Measurements from ENCODE around the gene CXCR5. TPM values are rescaled to one million over a fixed set of nuclear protein-coding genes. Genes with fewer than 3 reads are reported as not detected.
A peak's percentile ranks its signal among the peaks of the same experiment; 100 is the strongest.

CXCR5 gene
- total RNA-seq, 1 experiment from 2014 or later = not detected

DNA sequence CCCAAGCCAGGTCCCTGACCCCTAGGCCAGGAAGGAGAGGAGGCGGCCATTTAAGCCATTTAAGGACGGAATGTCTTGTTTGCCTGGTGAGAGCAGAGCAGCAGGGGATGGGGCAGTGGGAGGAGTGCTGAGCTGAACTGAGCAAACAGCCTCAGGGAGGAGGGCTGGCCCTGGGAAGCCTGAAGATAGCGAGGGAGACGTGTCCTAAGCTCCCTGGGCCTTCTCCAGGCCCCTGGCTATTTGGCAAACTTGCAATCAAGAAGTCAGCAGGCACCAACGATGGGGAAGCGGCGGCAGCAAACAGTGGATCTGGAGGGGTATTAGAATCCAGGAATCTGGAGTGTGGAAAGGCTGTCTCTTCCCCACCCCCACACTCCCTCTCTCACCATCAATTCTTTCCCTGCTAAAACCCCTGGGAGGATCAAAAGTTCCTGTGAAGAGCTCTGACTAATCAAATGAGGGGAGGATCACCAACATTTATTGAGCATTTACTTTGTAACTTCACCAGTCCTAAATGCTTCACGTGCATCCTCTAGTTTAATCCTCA lies 33.2 kb downstream of the CXCR5 start:
- H3K27me3 Mint-ChIP-seq (ENCODE audit: insufficient read depth, unreplicated experiment) = no peaks in the 10 kb centered on the region
- TF ChIP-seq, protein P1, sequence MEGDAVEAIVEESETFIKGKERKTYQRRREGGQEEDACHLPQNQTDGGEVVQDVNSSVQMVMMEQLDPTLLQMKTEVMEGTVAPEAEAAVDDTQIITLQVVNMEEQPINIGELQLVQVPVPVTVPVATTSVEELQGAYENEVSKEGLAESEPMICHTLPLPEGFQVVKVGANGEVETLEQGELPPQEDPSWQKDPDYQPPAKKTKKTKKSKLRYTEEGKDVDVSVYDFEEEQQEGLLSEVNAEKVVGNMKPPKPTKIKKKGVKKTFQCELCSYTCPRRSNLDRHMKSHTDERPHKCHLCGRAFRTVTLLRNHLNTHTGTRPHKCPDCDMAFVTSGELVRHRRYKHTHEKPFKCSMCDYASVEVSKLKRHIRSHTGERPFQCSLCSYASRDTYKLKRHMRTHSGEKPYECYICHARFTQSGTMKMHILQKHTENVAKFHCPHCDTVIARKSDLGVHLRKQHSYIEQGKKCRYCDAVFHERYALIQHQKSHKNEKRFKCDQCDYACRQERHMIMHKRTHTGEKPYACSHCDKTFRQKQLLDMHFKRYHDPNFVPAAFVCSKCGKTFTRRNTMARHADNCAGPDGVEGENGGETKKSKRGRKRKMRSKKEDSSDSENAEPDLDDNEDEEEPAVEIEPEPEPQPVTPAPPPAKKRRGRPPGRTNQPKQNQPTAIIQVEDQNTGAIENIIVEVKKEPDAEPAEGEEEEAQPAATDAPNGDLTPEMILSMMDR (IDR thresholded peaks at IDR 0.05; ENCODE audit: unreplicated experiment) = no peak
- BruUV-seq (replicated peaks) = TSS peak; percentile 1
- intact Hi-C loops (cut with micrococcal nuclease) = no loop called here
- peak overlapping the region; percentile 92 for H3K4me3 Mint-ChIP-seq (ENCODE audit: unreplicated experiment)
- no peaks in the 10 kb centered on the region for H3K9me3 Mint-ChIP-seq (ENCODE audit: unreplicated experiment)
- CTCF ChIA-PET = interaction anchor here (0.5 to 2.4 kb wide), 4 partner anchors 9 to 227 kb away, joined by 3 to 6 read pairs (median 4); no protein-coding TSS in a partner anchor
- POLR2A ChIA-PET = interaction anchor here (0.5 to 1.4 kb wide), 6 partner anchors 16 to 224 kb away, joined by 3 read pairs; partner anchors contain the start of gene VPS11
- H3K36me3 Mint-ChIP-seq (ENCODE audit: insufficient read depth, unreplicated experiment) = peaks cover 16% of the 10 kb centered on the region
- H3K27ac Mint-ChIP-seq (ENCODE audit: low read depth, unreplicated experiment) = peak overlapping the region; percentile 98
- peaks cover 70% of the 10 kb centered on the region for H3K4me1 Mint-ChIP-seq (ENCODE audit: insufficient read depth, unreplicated experiment)
- DNase-seq (ENCODE audit: unreplicated experiment) = peak; percentile 69

DNA sequence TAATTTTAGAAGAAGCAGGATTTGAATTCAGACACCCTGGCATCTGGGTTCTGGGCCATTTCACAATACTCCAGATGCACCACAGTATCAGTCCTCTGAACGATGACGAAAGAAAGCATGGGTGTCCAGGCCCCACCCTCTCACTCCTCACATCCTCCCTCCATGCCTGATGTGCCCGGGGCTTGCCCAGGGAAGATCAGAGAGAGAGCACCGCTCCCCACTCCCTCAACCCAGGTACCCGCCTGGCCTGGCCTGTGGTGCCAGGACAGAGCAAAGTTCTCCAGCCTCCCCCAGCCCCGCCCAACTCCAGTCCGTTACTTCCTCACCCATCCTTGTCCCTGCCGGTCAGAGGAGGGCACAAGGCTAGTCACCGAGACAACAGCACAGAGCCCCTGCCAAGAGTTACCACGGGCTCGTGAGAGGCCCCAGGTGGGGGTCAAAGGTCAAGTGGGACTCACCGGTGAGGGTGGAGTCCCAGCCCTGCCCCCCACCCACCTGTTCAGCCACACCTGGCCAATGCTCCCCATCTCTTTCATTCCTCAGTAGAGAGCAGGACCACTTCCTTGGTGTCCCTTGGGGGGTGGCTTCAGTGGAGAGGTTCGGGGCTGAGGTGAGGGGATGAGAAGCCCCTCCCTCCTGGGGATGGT lies 33.9 kb downstream of the CXCR5 start:
- H3K27ac Mint-ChIP-seq (ENCODE audit: low read depth, unreplicated experiment) = peak overlapping the region; percentile 98
- TF ChIP-seq, protein P1 (IDR thresholded peaks at IDR 0.05; ENCODE audit: unreplicated experiment) = no peak
- no TSS peak for BruUV-seq (replicated peaks)
- peaks cover 64% of the 10 kb centered on the region for H3K4me1 Mint-ChIP-seq (ENCODE audit: insufficient read depth, unreplicated experiment)
- CTCF ChIA-PET = interaction anchor here (2.4 kb wide), 1 partner anchor 9 kb away, joined by 5 read pairs; no protein-coding TSS in a partner anchor
- H3K27me3 Mint-ChIP-seq (ENCODE audit: insufficient read depth, unreplicated experiment) = no peaks in the 10 kb centered on the region
- no peaks in the 10 kb centered on the region for H3K9me3 Mint-ChIP-seq (ENCODE audit: unreplicated experiment)
- intact Hi-C loops (cut with micrococcal nuclease) = no loop called here
- H3K36me3 Mint-ChIP-seq (ENCODE audit: insufficient read depth, unreplicated experiment) = peaks cover 14% of the 10 kb centered on the region
- POLR2A ChIA-PET = interaction anchor here (1.1 to 1.4 kb wide), 2 partner anchors 83 to 176 kb away, joined by 3 read pairs; no protein-coding TSS in a partner anchor
- peak overlapping the region; percentile 92 for H3K4me3 Mint-ChIP-seq (ENCODE audit: unreplicated experiment)
- peak; percentile 98 for DNase-seq (ENCODE audit: unreplicated experiment)

DNA sequence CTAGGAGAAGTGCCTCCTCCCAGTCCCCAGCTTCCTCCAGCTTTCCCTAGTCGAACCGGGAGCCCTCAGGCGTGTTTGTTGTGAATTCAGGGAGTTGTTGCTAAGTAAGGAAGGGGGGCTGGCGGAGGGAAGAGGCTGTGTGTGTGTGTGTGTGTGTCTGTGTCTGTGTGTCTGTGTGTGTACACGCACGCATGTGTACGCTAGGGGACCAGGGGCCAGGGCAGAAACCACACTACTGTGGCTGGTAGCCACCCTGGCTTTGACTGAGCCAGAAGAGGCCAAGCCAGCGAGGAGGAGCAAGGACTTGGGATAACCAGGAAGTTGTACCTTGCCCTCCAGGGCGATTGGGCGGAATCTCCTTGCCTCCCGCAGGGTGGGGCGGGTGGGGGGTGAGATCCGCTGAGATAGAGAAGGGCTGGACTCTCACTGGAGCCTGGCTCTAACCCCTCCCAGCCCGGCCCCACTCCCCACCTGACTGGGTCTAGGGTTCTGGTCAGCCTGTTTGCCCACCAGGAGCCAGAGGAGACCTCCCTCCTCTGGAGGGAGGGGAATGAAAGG lies 34.5 kb downstream of the CXCR5 start:
- ChIA-PET CTCF (interaction anchor here (2.4 kb wide), 1 partner anchor 10 kb away, joined by 5 read pairs; no protein-coding TSS in a partner anchor), POLR2A (interaction anchor here (1.1 kb wide), 1 partner anchor 83 kb away, joined by 3 read pairs; no protein-coding TSS in a partner anchor)
- DNase-seq (ENCODE audit: unreplicated experiment) = peak; percentile 92
- Mint-ChIP-seq H3K4me1 (ENCODE audit: insufficient read depth, unreplicated experiment) (peaks cover 61% of the 10 kb centered on the region), H3K27ac (ENCODE audit: low read depth, unreplicated experiment) (peak overlapping the region; percentile 98), H3K4me3 (ENCODE audit: unreplicated experiment) (peak overlapping the region; percentile 92), H3K36me3 (ENCODE audit: insufficient read depth, unreplicated experiment) (peaks cover 18% of the 10 kb centered on the region), H3K9me3 (ENCODE audit: unreplicated experiment) (no peaks in the 10 kb centered on the region), H3K27me3 (ENCODE audit: insufficient read depth, unreplicated experiment) (no peaks in the 10 kb centered on the region)
- TSS peak; percentile 8 for BruUV-seq (replicated peaks)
- intact Hi-C loops (cut with micrococcal nuclease) = no loop called here
- TF ChIP-seq, protein P1 (IDR thresholded peaks at IDR 0.05; ENCODE audit: unreplicated experiment) = no peak

DNA sequence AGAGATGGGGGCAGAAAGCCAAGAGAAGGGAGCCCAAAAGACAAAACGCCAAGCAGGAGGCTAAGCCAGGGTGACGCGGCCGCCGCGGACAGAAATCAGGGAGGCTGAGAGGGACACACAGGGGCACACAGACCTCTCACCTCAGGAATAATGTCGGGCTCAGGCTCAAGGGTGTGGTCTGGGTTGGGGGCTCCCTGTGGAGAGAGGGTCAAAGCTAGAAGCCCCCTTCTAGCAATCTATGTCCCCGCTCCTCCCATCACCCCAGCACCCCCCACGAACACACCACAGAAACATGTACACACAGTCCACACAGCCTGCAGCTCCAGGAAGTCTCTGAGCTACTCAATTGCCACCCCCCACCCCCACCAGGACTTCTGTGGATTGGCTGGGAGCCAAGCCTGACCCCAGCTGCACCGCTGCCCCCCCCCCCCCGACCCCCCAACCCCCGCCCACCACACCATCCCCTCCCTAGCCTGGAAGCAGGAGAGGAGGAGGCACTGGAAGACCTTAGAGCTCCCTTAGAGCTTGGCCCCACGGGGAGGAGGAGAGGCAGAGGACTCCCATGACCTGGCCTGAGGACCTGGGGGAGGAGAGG lies 35.1 kb downstream of the CXCR5 start:
- peak overlapping the region; percentile 98 for H3K27ac Mint-ChIP-seq (ENCODE audit: low read depth, unreplicated experiment)
- peak overlapping the region; percentile 92 for H3K4me3 Mint-ChIP-seq (ENCODE audit: unreplicated experiment)
- H3K27me3 Mint-ChIP-seq (ENCODE audit: insufficient read depth, unreplicated experiment) = no peaks in the 10 kb centered on the region
- peaks cover 22% of the 10 kb centered on the region for H3K36me3 Mint-ChIP-seq (ENCODE audit: insufficient read depth, unreplicated experiment)
- POLR2A ChIA-PET = interaction anchor here (1.1 kb wide), 1 partner anchor 84 kb away, joined by 3 read pairs; no protein-coding TSS in a partner anchor
- no peak for DNase-seq (ENCODE audit: unreplicated experiment)
- BruUV-seq (replicated peaks) = no TSS peak
- CTCF ChIA-PET = no interaction called here
- peaks cover 60% of the 10 kb centered on the region for H3K4me1 Mint-ChIP-seq (ENCODE audit: insufficient read depth, unreplicated experiment)
- H3K9me3 Mint-ChIP-seq (ENCODE audit: unreplicated experiment) = no peaks in the 10 kb centered on the region
- intact Hi-C loops (cut with micrococcal nuclease) = no loop called here
- TF ChIP-seq, protein P1 (IDR thresholded peaks at IDR 0.05; ENCODE audit: unreplicated experiment) = no peak

Data from MCF 10A (cell line).